Measurements from ENCODE around the gene KCNJ5.

GRCh38 chr11:128933481-128934178, 42.5 kb downstream of the KCNJ5 start:
- TF ChIP-seq CTCF (IDR thresholded peaks at IDR 0.05; ENCODE audit: low read depth, low read length, poor library complexity, severe bottlenecking) (no peak), EZH2phosphoT487 (IDR thresholded peaks at IDR 0.05; ENCODE audit: borderline replicate concordance, low read length) (no peak)

Measured in DOHH2 (cell line).